ENCODE results near the gene PITX1.
"Not testable (repeated sequence)": the region's sequence is repeated elsewhere in the genome, so short reads cannot be mapped to it uniquely, and the experiment has no call there.

The PITX1 gene

DNA sequence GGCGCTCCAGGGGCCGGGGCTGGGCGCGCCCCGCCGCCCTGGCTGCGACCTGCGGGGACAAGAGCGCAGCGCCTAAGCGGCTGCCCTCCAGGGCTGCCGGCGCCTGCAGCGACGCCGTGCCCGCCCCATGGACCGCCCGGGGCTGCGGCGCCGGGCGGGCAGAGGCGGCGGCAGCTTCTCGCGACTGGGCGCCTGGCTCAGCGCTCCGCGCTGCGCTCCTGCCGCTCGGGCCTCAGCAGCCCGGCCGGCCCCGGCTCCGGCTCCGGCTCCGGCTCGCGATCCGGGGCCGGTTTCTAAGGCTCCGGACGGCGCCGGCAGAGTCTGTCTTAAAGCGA is at the start of gene PITX1:
Gene PITX1 (minus strand): TSS at position 328 of the 335 bp plus-strand sequence. CDS start 347 bp downstream, outside the sequence.
- ATAC-seq: no peak
- no peak for TF ChIP-seq CSDC2 (CRISPR knock-in tag; IDR thresholded peaks at IDR 0.05)
- no peak for TF ChIP-seq SNAI2 (CRISPR knock-in tag; IDR thresholded peaks at IDR 0.05)
- no peak for TF ChIP-seq ZC3H10 (CRISPR knock-in tag; IDR thresholded peaks at IDR 0.05)
- no peak for TF ChIP-seq ARNTL (CRISPR knock-in tag; IDR thresholded peaks at IDR 0.05; ENCODE audit: borderline replicate concordance, low read depth)
- TF ChIP-seq, protein P1, sequence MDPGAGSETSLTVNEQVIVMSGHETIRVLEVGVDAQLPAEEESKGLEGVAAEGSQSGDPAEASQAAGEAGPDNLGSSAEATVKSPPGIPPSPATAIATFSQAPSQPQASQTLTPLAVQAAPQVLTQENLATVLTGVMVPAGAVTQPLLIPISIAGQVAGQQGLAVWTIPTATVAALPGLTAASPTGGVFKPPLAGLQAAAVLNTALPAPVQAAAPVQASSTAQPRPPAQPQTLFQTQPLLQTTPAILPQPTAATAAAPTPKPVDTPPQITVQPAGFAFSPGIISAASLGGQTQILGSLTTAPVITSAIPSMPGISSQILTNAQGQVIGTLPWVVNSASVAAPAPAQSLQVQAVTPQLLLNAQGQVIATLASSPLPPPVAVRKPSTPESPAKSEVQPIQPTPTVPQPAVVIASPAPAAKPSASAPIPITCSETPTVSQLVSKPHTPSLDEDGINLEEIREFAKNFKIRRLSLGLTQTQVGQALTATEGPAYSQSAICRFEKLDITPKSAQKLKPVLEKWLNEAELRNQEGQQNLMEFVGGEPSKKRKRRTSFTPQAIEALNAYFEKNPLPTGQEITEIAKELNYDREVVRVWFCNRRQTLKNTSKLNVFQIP (CRISPR knock-in tag; IDR thresholded peaks at IDR 0.05; ENCODE audit: borderline replicate concordance, low read depth): no peak
- TF ChIP-seq GLIS3 (CRISPR knock-in tag; IDR thresholded peaks at IDR 0.05): no peak
- TF ChIP-seq, protein P2, sequence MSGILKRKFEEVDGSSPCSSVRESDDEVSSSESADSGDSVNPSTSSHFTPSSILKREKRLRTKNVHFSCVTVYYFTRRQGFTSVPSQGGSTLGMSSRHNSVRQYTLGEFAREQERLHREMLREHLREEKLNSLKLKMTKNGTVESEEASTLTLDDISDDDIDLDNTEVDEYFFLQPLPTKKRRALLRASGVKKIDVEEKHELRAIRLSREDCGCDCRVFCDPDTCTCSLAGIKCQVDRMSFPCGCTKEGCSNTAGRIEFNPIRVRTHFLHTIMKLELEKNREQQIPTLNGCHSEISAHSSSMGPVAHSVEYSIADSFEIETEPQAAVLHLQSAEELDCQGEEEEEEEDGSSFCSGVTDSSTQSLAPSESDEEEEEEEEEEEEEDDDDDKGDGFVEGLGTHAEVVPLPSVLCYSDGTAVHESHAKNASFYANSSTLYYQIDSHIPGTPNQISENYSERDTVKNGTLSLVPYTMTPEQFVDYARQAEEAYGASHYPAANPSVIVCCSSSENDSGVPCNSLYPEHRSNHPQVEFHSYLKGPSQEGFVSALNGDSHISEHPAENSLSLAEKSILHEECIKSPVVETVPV (CRISPR knock-in tag; IDR thresholded peaks at IDR 0.05): no peak
- TF ChIP-seq PATZ1 (CRISPR knock-in tag; IDR thresholded peaks at IDR 0.05; ENCODE audit: borderline replicate concordance): no peak
- no peak for TF ChIP-seq TOX (CRISPR knock-in tag; IDR thresholded peaks at IDR 0.05; ENCODE audit: borderline replicate concordance)
- TF ChIP-seq, protein P3, sequence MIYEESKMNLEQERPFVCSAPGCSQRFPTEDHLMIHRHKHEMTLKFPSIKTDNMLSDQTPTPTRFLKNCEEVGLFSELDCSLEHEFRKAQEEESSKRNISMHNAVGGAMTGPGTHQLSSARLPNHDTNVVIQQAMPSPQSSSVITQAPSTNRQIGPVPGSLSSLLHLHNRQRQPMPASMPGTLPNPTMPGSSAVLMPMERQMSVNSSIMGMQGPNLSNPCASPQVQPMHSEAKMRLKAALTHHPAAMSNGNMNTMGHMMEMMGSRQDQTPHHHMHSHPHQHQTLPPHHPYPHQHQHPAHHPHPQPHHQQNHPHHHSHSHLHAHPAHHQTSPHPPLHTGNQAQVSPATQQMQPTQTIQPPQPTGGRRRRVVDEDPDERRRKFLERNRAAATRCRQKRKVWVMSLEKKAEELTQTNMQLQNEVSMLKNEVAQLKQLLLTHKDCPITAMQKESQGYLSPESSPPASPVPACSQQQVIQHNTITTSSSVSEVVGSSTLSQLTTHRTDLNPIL (CRISPR knock-in tag; IDR thresholded peaks at IDR 0.05; ENCODE audit: low read depth): no peak
- no peak for TF ChIP-seq ISL1 (CRISPR knock-in tag; IDR thresholded peaks at IDR 0.05)
- TF ChIP-seq BACH2 (CRISPR knock-in tag; IDR thresholded peaks at IDR 0.05; ENCODE audit: borderline replicate concordance): no peak
- no peak for TF ChIP-seq PPARA (CRISPR knock-in tag; IDR thresholded peaks at IDR 0.05; ENCODE audit: borderline replicate concordance)
- no peak for TF ChIP-seq ZNF8 (CRISPR knock-in tag; IDR thresholded peaks at IDR 0.05)
- no peak for TF ChIP-seq TSHZ2 (CRISPR knock-in tag; IDR thresholded peaks at IDR 0.05)

DNA sequence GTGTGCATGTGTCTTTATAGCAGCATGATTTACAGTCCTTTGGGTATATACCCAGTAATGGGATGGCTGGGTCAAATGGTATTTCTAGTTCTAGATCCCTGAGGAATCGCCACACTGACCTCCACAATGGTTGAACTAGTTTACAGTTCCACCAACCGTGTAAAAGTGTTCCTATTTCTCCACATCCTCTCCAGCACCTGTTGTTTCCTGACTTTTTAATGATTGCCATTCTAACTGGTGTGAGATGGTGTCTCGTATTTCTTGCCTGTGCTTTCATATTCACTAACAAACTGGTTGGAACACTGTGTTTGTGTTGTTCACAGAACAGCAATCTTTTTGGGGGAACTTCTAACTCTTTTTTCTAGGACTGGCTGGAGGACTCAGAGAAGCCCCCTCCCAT is 49.3 kb upstream of the PITX1 start:
- ATAC-seq: not testable (repeated sequence)

- ATAC-seq: no peak
- TF ChIP-seq GLIS3 (CRISPR knock-in tag; IDR thresholded peaks at IDR 0.05) (no peak), TOX (CRISPR knock-in tag; IDR thresholded peaks at IDR 0.05; ENCODE audit: borderline replicate concordance) (no peak), CSDC2 (CRISPR knock-in tag; IDR thresholded peaks at IDR 0.05) (no peak), ZC3H10 (CRISPR knock-in tag; IDR thresholded peaks at IDR 0.05) (no peak)
Measured at GRCh38 chr5:135081240-135081639, 47.2 kb upstream of the PITX1 start.

DNA sequence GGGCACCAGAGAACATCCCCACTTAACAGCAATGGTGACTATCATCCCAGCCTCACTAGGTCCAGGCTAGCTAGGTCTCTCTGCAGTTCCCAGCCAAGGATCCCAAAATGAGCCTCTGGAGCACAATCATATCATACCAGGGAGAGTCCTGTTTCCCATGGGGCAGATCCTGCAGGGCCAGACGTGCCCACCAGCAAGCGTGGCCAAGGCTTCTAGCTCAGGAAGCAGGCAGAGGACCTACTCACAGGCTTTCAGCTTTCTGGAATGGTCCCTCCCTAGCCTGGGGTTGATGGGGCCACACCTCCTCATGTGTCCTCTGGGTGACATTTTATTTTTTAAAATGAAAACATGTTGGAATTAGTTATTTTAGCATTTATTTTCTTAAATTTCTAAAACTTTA is 45.7 kb upstream of the PITX1 start:
- no peak for ATAC-seq
- TF ChIP-seq, protein P2 (CRISPR knock-in tag; IDR thresholded peaks at IDR 0.05): no peak
- TF ChIP-seq ESRRG (CRISPR knock-in tag; IDR thresholded peaks at IDR 0.05): no peak
- no peak for TF ChIP-seq TCF4 (CRISPR knock-in tag; IDR thresholded peaks at IDR 0.05; ENCODE audit: borderline replicate concordance)
- no peak for TF ChIP-seq OSR1 (CRISPR knock-in tag; IDR thresholded peaks at IDR 0.05)
- TF ChIP-seq SNAI2 (CRISPR knock-in tag; IDR thresholded peaks at IDR 0.05): no peak
- TF ChIP-seq GLIS3 (CRISPR knock-in tag; IDR thresholded peaks at IDR 0.05): no peak
- TF ChIP-seq PPARA (CRISPR knock-in tag; IDR thresholded peaks at IDR 0.05; ENCODE audit: borderline replicate concordance): no peak
- TF ChIP-seq ZC3H10 (CRISPR knock-in tag; IDR thresholded peaks at IDR 0.05): no peak
- TF ChIP-seq BACH2 (CRISPR knock-in tag; IDR thresholded peaks at IDR 0.05; ENCODE audit: borderline replicate concordance): no peak
- TF ChIP-seq ZFP30 (CRISPR knock-in tag; IDR thresholded peaks at IDR 0.05): no peak
- no peak for TF ChIP-seq CSDC2 (CRISPR knock-in tag; IDR thresholded peaks at IDR 0.05)
- TF ChIP-seq, protein P3 (CRISPR knock-in tag; IDR thresholded peaks at IDR 0.05; ENCODE audit: low read depth): no peak
- no peak for TF ChIP-seq PATZ1 (CRISPR knock-in tag; IDR thresholded peaks at IDR 0.05; ENCODE audit: borderline replicate concordance)
- no peak for TF ChIP-seq ZFP3 (CRISPR knock-in tag; IDR thresholded peaks at IDR 0.05)
